ENCODE measurements around the gene S100A4.
A peak's percentile ranks its signal among the peaks of the same experiment; 100 is the strongest.

Gene S100A4

DNA sequence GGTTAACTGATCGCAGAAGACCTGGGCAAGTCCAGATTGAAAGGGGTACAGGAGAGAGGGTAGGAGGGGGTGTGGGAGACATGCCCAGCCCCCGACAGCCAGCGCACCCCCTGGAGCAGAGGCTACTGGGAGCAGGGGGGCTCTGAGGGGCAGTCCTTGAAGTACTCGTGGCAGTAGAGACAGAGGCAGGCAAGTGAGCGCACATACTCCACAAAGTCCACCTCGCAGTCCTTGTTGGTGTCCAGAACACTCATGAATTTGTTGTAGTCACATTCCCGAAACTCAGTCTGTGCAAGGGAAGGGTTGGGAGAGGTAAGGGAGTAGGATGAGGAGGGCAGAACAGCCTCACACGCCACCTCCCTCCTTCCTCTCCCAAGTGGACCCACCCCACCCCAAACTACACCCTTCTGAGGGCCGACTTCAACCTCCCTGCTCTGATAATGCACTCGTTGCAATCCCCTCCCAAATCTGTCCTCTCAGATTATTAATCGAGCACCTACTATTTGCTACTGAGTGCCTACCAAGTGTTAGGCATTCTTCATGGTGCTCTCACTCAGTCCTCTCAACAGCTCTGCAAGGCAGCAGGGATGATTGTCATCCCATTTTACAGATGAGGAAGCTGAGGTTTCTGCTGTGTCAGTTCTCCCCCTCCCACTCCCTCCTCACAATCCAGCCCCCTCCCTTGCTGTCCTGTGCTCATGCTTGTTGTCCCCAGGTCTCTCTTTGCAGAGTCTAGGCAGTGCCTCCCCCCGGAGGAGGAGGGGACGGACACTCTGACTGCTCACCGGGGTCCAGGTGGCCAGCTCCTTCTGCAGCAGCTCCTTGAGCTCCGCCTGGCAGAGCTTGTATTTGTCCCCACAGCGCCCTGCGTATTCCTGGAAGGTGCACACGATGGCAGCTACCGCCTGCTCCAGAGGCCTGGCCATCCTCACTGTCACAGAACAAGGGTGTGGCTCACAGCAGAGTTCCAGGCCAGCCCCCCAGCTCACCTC, 2.2 kb upstream of the S100A4 start:
- no peak for DNase-seq (ENCODE audit: low spot score)

DNA sequence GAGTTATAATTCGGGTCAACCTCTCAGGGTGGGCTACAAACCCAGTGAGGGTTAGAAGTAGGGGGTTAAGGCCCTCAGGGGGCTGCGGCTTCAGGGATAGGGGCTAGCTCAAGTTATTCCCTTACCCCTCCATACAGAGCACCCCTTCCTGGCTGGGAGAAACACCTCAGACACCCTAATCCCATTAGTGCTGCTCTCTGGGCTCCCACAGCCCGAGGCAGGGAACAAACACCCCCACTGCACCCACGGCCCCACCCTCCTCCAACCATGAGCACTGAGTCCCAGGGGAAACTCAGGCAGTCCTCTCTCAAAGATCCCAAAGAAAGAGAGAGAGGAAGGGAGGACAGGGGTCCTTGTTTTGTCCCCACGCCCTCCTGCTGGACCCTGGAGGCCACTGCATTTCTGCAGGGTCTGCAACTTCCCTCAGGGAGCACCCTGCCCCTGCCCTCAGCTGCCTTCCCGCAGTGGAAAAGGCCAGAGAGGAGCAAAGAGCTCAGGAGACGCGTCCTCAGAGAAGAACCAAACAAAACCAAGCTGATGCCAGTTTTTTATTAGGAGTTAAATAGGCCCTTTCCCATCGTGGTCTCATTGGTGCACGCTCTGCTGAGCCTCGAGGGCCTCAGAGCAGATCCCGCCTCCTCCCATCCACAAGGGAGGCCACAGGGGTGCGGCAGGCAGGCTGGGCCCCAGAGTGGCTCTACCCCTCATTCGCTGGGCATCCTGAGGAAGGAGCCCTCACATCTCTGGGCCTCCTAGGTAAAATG, 1.4 kb upstream of the S100A4 start:
- DNase-seq (ENCODE audit: low spot score), result no peak

- no peak for DNase-seq (ENCODE audit: low spot score)
Observed at GRCh38 chr1:153546371-153546770, 765 bp upstream of the S100A4 start.

GRCh38 chr1:153544453-153545066, 1.0 kb downstream of the S100A4 start:
- DNase-seq (ENCODE audit: low spot score), result no peak

- no peak for DNase-seq (ENCODE audit: low spot score)
Observed at GRCh38 chr1:153543736-153544135, 1.9 kb downstream of the S100A4 start.

DNA sequence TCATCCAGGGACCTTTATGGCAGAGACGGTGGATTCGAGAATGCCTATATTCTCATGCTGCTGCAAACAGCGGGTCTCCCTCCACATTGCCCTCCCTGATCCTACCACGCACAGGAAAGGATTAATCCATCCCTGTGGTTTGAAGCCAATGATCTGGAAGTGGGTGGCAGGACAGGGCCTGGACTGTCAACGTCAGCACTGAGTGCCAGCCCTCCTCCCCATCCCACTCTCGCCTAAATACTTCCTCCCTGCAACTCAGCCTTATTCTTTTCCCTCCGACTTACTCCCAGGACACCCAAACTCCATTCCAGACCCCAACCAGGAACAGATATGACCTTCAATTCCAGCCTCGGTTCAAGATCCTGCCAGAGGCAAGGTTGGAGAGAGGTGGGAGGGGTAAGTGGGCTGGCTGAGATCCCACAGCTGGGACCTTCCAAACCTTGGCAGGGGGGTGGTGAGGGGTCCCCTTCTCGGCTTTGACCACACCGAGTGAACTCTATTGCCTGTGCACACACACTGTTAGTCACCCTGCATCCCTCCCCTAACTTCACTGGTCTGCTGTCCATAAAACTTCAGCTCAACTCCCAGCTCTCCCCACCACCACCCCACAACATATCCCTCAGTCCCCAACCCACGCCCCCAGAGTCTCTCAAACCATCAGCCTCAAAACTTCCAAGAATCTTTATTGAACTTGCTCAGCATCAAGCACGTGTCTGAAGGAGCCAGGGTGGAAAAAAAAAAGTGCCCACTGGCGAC, 2.5 kb downstream of the S100A4 start:
- no peak for DNase-seq (ENCODE audit: low spot score)

DNA sequence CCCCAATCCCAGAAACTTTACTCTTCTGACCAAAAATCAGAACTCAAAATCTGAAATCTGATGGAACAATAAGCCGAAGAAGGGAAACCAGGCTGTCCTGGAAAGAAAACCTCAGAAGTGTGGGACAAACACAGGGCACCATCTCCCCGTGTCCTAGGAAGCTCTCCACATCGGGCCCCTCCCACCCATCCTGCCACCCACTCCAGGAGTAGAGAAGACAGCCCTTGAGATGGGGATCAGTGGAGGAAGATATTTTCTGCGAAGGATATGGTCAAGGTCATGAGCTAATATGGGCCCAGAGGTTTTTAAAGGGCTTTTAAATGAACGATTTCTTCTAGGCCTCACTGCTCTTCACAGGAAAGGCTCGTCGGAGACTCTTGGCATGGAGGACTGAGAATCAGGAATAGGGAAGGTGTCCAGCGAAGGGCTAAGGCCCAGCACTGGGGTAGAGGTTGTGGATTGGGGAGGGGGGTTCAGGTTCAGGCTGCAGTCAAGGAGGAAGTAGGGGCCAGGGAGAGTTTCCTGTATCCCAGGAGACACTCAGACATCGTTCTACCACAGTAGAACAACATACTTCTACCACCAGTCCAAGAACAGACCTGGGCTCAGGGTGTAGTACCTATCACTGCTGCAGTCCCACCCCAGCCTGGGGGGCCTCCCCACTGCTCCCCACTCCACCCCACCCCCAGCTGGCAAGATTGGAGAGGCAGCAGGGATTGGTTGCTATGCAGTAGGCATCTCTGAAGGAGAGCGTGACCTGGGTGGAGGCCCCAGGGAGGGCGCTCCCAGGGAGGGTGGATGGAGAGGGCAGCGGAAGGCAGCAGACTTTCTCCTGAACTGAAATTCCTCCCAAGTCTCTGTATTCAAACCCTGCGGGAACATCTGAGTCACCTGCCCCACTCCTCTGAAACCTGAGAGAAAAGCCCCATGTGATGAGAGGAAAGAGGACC, 3.7 kb downstream of the S100A4 start:
- DNase-seq (ENCODE audit: low spot score), result no peak

GRCh38 chr1:153540394-153541361, 4.9 kb downstream of the S100A4 start, which contains the start of gene S100A5:
TSS of gene S100A5 (minus strand) at chr1:153540934. CDS start at chr1:153540191, 743 bp downstream.
- no peak for DNase-seq (ENCODE audit: low spot score)

- no peak for DNase-seq (ENCODE audit: low spot score)
Observed at GRCh38 chr1:153539395-153540093, 6.1 kb downstream of the S100A4 start.

DNA sequence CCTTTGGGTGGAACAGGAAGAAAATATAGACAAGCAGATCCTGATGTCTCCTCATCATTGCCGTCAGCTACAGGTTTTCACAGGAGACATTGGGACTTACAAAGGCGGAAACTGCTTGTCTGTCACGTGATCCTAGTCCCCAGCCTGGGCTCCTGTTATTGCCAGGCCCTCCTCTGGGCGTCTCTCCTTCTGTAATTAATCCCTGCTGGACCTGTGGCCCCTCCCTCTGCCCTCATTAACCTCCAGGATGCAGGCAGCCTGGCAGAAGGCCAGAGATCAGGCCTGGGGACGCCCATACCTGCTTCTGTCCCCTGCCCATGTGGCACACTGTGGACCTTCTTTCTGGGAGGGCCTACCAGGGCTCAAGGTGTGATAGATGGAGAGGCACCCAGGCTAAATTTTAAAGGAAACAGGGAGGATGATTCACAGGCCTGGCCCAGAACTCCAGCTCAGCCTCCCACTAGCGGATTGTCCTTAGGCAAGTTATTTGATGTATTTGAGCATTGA, 7.2 kb downstream of the S100A4 start:
- DNase-seq (ENCODE audit: low spot score), result peak; percentile 76

GRCh38 chr1:153537376-153537730, 8.3 kb downstream of the S100A4 start:
- DNase-seq (ENCODE audit: low spot score), result no peak

- no peak for DNase-seq (ENCODE audit: low spot score)
Observed at GRCh38 chr1:153536671-153537375, 8.8 kb downstream of the S100A4 start.

GRCh38 chr1:153536012-153536670, 9.5 kb downstream of the S100A4 start:
- DNase-seq (ENCODE audit: low spot score), result no peak

DNA sequence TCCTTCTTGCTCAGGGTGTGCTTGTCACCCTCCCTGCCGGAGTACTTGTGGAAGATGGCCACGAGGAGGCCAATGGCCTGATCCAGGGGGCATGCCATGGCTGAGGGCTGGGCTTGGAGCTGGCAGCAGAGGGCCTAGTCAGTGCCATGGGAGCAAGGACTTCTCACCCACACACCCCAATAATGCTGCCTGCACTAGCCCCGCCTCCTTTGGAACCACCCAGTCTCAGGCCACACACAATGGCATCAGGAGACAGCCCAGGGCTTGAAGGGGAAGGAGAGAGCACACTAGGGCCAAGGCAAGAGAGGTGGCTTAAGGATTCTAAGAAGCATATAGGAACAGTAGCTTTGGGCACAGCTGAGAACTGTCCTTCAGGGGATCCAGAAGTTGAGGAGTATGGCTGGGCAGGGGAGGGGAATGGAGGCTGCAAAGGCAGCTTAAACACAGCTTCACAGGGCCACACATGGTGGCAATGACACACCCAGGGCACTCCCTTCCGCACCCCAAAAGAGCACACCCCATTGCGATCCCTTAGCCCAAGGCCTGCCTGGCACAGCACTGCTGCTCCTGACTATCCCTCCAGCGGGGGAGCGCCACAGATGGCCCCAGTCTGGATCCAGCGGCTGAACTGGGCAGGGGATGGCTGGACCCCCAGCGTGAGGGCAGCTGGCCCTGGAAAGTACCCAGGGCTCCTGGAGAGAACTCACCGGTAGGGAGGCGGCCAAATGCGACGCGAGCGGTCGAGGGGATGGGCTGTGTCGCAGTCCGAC, 10.2 kb downstream of the S100A4 start, which contains the start of gene S100A6:
S100A6 (minus strand) TSS at position 750 of the 770 bp plus-strand sequence; CDS start at position 98, 652 bp downstream.
- no peak for DNase-seq (ENCODE audit: low spot score)

DNA sequence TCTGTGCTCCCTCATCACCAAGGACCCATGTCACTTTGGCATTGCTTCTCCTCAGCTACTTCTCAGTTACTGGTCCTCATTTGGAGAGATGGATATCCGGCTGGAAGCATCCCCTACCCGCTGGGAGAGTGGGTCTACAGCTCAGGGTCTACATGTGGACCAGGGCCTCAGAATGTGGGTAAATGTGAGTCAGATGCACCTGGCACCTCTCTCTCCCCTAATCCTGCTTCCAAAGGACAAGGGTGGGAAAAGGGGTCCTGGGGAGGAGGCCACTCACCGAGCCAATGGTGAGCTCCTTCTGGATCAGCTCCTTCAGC, 10.7 kb downstream of the S100A4 start:
- DNase-seq (ENCODE audit: low spot score), result no peak

DNA sequence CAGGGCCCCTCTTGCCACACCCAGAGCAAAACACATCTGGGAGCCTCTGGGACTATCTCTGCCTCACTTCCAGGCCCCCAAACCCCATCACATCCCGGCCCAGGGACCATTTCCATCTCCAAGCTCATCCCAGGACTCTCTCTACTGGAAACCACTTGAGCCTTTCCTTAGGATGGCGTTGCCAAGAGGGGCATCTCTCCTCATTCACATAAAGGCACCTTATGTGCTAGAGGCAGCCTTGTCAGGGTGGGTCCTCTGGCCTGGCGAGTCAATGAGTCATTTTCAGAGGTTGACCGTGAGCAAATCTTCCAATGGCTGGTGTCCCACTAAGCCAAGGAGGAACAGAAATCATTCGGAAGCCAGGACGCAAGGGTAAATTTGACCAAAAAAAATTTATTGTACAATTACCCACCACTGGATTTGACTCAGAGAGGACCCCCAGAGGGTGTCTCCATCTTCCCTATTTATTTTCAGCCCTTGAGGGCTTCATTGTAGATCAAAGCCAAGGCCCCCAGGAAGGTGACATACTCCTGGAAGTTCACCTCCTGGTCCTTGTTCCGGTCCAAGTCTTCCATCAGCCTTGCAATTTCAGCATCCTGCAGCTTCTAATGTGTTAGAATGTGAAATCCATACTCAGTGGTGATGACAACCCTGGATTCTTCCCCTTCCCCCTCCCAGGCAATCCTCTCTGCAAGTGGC, 11.2 kb downstream of the S100A4 start:
- DNase-seq (ENCODE audit: low spot score), result no peak

Data from iPS-NIHi11 (cell line).